ENCODE data around the gene RNF113B. TPM values are rescaled to one million over a fixed set of nuclear protein-coding genes. Genes with fewer than 3 reads are reported as not detected.

RNF113B gene
- not detected for total RNA-seq
- 0 reads per million in 2 donors for total RNA-seq

DNA sequence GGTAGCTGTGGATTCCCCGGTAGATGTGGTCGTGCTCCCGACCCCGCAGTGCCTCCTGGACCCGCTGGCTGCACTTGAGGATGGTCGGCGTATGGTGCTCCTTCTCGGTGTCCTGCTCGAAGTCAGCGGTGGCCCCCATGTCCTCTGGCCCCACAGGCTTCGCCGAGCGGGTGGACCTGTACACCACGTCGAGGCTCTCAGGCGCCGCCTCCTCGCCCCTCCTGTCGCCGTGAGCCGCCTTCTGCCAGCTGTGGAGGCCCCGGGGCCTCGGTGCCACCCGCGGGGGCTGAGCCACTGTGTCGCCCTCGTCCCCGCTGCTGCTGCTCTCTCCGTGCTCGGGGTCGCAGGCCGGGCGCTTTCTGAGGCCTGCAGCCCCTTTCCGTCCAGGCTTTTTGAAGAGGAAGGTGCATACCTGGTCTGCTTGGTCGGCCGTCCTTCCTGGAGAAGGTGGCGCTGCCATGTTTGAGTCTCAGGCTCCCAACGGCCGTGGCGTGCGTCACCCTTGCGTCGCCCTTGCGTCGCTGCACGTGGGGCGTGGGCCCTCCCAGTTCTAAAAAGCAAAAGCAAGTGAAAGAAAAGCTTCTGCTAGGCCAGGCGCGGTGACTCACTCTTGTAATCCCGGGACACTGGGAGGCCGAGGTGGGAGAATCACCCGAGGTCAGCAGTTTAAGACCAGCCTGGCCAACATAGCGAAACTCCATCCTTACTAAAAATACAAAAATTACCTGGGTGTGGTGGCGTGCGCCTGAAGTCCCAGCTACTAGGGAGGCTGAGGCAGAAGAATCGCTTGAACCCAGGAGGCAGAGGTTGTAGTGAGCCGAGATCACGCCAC lies at the start of gene RNF113B:
Gene RNF113B (minus strand): TSS at position 493 of the 832 bp plus-strand sequence. CDS start 33 bp downstream, at position 460.
- no peak within 1 kb of the TSS for H3K4me3 Mint-ChIP-seq
- DNase-seq = no peak
- no peaks in the 10 kb centered on the region for H3K9me3 ChIP-seq (ENCODE audit: control insufficient read depth, low read length, poor library complexity, severe bottlenecking)
- H3K4me1 Mint-ChIP-seq = no peaks in the 10 kb centered on the region
- no peaks in the 10 kb centered on the region for H3K36me3 Mint-ChIP-seq (ENCODE audit: low read depth)
- no peak for ATAC-seq
- no peak within 1 kb of the TSS for H3K27ac Mint-ChIP-seq
- peaks cover 24% of the 10 kb centered on the region for H3K27me3 Mint-ChIP-seq

DNA sequence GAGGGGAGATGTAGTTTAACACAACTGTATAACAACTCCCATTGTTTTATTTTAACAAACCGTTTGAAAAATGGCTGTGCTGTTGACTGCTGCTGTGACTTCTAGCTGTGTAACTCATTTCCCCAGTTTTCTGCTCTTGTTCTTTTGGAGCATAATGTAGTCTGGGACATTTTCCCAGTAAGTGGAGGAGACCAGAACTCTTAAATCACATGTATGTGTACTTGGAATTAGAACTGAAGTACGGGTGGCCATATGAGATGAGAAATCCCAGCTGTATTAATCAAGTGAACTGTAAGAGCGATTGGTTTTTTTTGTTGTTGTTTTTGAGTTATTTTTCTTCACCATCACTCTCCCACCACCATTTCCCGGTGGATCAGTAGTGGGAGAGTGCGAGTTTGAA lies 49.4 kb upstream of the RNF113B start:
- ATAC-seq (no peak), DNase-seq (no peak)
- Mint-ChIP-seq H3K27me3 (peaks cover 34% of the 10 kb centered on the region), H3K36me3 (ENCODE audit: low read depth) (no peaks in the 10 kb centered on the region), H3K27ac (no peak overlapping the region), H3K4me3 (no peak overlapping the region), H3K4me1 (no peaks in the 10 kb centered on the region)
- H3K9me3 ChIP-seq (ENCODE audit: control insufficient read depth, low read length, poor library complexity, severe bottlenecking) = no peaks in the 10 kb centered on the region

DNA sequence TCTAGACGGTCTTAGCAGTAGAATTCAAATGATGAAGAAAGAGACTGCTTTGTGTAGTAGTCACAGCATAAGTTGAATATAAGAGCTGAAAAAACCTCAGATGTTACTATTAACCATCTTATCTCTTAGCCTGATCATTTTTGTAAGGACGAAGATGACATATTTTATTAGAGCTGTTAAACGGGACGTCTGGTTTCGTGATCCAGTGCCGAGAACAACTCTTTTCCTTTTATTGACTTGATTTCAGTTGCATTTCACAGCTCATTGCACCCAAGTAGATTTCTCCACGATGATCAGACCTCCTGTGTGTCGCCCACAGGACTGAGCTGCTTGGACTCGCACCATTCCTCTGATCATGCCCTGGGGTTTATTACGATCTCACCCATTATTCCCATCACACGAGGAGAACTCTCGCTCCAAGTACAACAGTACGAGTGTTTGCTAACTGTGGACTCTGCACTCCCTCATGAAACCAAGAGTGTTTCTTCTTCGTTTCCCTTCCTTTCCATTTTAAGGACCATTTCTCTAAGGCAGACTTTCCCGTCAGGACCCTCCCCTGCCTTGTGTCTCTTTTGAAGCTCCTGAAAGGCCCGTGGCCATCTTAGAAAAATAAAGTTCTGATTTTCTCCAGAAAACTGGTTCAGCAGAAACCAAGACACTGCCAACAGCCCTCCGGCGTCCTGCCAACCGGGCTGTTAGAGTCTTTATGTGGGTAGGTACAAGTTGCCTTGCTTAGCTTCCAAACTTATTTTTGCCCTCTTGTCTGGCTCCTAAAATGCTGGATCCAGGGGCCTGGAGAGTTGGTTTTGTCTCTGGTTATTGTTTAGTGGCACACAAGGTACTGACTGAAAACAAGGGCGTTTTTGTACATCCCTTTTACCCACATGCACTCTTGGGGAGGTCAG lies 48.2 kb upstream of the RNF113B start:
- H3K36me3 Mint-ChIP-seq (ENCODE audit: low read depth) = no peaks in the 10 kb centered on the region
- ATAC-seq (no peak), DNase-seq (no peak)
- H3K27me3 Mint-ChIP-seq = peaks cover 39% of the 10 kb centered on the region
- no peaks in the 10 kb centered on the region for H3K4me1 Mint-ChIP-seq
- H3K4me3 Mint-ChIP-seq = no peak overlapping the region
- H3K27ac Mint-ChIP-seq = no peak overlapping the region
- no peaks in the 10 kb centered on the region for H3K9me3 ChIP-seq (ENCODE audit: control insufficient read depth, low read length, poor library complexity, severe bottlenecking)

DNA sequence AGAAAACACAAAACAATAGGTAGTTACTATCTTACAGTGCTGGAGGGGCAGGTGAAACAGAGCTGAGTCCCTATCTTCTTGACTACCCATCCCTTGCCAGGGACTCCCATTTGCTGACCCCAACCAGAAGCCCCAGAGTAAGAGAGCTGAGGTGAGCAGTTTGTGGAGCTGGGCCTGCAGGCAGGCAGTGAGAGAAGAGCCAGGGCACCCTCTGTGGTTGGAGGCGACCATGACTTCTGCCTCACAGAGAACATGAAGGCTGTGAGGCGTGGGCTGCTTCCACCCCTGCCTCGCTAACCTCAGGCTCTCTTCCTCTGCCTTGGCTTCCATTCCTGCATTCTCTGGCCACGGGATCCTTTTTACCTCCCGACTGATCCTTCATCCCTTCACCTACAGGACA lies 47.5 kb upstream of the RNF113B start:
- peaks cover 39% of the 10 kb centered on the region for H3K27me3 Mint-ChIP-seq
- no peak overlapping the region for H3K27ac Mint-ChIP-seq
- DNase-seq = no peak
- H3K4me3 Mint-ChIP-seq = no peak overlapping the region
- H3K4me1 Mint-ChIP-seq = no peaks in the 10 kb centered on the region
- no peak for ATAC-seq
- no peaks in the 10 kb centered on the region for H3K9me3 ChIP-seq (ENCODE audit: control insufficient read depth, low read length, poor library complexity, severe bottlenecking)
- no peaks in the 10 kb centered on the region for H3K36me3 Mint-ChIP-seq (ENCODE audit: low read depth)

DNA sequence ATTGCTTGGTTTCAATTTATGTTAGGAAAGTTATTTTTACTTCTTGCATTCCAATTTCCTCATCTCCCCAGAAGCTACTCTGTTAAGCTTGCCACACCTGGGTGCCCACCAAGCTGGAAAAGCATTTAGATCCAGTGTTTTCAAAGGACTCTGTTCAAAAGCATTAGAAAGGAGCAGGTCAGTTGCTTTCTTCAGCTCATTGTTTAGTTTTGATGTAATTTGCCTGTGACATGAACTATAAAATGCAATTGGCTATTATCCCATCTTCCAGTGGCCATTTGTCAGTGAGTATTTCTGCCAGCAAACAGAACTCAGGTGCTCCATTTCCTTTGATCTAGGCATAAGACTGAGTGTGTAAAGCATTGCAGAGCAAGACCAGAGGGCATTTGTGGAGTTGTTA lies 46.7 kb upstream of the RNF113B start:
- Mint-ChIP-seq H3K27ac (no peak overlapping the region), H3K27me3 (peaks cover 39% of the 10 kb centered on the region), H3K36me3 (ENCODE audit: low read depth) (no peaks in the 10 kb centered on the region), H3K4me1 (no peaks in the 10 kb centered on the region), H3K4me3 (no peak overlapping the region)
- no peak for ATAC-seq
- DNase-seq = no peak
- no peaks in the 10 kb centered on the region for H3K9me3 ChIP-seq (ENCODE audit: control insufficient read depth, low read length, poor library complexity, severe bottlenecking)

DNA sequence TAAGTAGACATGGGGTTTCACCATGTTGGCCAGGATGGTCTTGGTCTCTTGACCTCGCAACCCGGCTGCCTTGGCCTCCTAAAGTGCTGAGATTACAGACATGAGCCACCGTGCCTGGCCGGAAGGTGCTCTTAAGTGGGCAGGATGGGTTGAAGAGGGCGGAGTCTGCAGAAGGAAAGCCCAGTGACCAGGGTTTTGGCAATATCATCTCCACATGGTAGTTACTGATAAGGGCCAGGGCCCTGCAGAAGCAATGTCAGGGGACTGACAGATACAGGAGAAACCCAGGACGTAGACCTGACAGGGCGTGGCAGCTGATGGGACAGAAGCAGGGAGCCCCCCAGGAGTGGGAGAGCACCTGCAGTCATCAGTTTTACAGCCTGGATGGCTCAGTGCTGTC lies 45.7 kb upstream of the RNF113B start:
- Mint-ChIP-seq H3K4me3 (no peak overlapping the region), H3K27me3 (peaks cover 47% of the 10 kb centered on the region)

DNA sequence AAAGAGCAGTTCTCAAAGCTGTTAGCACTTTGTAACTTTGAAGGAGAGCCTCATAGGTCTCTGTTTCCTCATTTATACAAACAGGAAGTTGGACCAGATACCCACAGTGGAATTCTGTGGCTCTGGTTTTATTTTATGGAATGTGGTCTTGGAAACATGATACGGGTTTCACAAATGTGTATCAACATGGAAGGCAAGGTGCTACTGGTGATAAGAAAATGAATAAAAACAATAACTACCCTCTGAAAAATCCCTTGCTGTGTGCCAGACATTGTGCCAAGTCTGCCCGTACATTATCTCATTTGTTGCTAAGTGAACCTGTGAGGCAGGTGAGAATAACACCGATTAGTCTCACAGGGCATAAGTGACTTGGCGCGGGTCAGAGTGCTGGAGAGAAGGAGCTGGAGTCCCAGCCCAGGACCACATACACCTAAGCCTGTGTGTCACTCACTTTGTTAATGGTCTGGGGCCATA lies 45.0 kb upstream of the RNF113B start:
- DNase-seq (no peak), ATAC-seq (no peak)
- Mint-ChIP-seq H3K27ac (no peak overlapping the region), H3K27me3 (peaks cover 42% of the 10 kb centered on the region), H3K4me3 (no peak overlapping the region), H3K4me1 (no peaks in the 10 kb centered on the region), H3K36me3 (ENCODE audit: low read depth) (no peaks in the 10 kb centered on the region)
- no peaks in the 10 kb centered on the region for H3K9me3 ChIP-seq (ENCODE audit: control insufficient read depth, low read length, poor library complexity, severe bottlenecking)

More for the DNA sequence above, 45.7 kb upstream of the RNF113B start:
- no peak for ATAC-seq
- H3K27ac Mint-ChIP-seq = no peak overlapping the region
- no peak for DNase-seq
- H3K4me1 Mint-ChIP-seq = no peaks in the 10 kb centered on the region
- no peaks in the 10 kb centered on the region for H3K36me3 Mint-ChIP-seq (ENCODE audit: low read depth)
- H3K9me3 ChIP-seq (ENCODE audit: control insufficient read depth, low read length, poor library complexity, severe bottlenecking) = no peaks in the 10 kb centered on the region

DNA sequence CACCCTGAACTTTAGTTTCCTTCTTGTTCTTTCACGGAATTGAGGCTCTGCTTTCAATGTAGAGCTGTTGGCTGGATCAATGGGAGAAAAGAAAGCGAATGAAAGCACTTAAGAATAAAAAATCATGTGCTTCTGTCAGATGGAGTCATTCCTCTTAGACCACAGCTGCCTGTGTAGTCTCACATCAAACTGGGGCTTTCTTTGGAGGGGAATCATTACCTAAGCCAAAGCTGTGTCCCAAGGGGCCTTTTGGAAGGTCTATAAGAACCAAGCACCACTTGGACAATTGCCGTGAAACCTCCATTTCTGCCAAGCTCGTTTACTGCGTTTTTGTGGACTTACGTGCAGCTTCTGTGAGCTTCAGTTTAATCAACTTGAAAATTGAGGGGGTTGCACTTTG lies 44.2 kb upstream of the RNF113B start:
- H3K9me3 ChIP-seq (ENCODE audit: control insufficient read depth, low read length, poor library complexity, severe bottlenecking) = no peaks in the 10 kb centered on the region
- H3K4me3 Mint-ChIP-seq = no peak overlapping the region
- ATAC-seq (no peak), DNase-seq (no peak)
- no peaks in the 10 kb centered on the region for H3K36me3 Mint-ChIP-seq (ENCODE audit: low read depth)
- H3K27me3 Mint-ChIP-seq = peaks cover 43% of the 10 kb centered on the region
- H3K27ac Mint-ChIP-seq = no peak overlapping the region
- no peaks in the 10 kb centered on the region for H3K4me1 Mint-ChIP-seq

DNA sequence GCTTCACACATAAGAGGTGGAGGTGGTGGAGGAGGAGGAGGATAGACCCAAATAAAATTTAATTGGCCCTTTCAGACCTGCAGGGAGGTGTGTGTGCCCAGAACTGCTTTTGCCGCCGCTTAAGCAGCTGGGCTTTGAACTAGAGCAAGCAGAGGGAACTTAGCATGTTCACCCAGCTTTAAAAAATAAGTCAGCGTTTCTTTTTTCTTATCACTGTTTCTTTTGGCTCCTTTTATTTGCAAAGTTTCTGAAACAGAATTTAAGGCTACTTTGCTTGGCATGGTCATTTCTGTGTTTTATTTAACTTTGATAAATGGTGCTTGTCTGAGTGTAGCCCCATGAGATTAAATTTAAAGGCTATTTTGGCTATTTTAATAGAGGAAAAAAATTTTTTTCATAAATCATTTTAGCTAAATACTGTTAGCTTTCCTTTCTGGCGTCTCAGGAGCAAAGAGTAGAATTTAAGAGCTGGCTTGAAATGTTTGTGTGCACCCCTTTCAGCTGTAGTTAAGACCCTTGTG lies 43.3 kb upstream of the RNF113B start:
- DNase-seq (no peak), ATAC-seq (no peak)
- H3K9me3 ChIP-seq (ENCODE audit: control insufficient read depth, low read length, poor library complexity, severe bottlenecking) = no peaks in the 10 kb centered on the region
- Mint-ChIP-seq H3K27me3 (peaks cover 45% of the 10 kb centered on the region), H3K4me1 (no peaks in the 10 kb centered on the region), H3K4me3 (no peak overlapping the region), H3K36me3 (ENCODE audit: low read depth) (no peaks in the 10 kb centered on the region), H3K27ac (no peak overlapping the region)

DNA sequence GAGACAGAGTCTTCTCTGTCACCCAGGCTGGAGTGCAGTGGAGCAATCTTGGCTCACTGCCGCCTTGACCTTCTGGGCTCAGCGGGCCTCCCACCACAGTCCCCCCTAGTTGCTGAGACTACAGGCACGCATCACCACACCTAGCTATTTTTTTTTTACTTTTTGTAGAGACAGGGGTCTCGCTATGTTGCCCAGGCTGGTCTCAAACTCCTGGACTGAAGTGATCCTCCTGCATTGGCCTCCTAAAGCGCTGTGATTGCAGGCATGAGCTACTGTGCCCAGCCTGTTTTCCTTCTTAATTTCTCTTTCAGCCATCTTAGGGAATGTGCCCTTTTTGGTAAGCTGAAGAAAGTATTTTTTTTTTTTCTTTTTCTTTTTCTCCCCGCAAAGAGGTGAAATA lies 42.6 kb upstream of the RNF113B start:
- DNase-seq = no peak
- no peaks in the 10 kb centered on the region for H3K4me1 Mint-ChIP-seq
- no peak for ATAC-seq
- no peak overlapping the region for H3K4me3 Mint-ChIP-seq
- H3K36me3 Mint-ChIP-seq (ENCODE audit: low read depth) = no peaks in the 10 kb centered on the region
- H3K27ac Mint-ChIP-seq = no peak overlapping the region
- peaks cover 39% of the 10 kb centered on the region for H3K27me3 Mint-ChIP-seq
- H3K9me3 ChIP-seq (ENCODE audit: control insufficient read depth, low read length, poor library complexity, severe bottlenecking) = no peaks in the 10 kb centered on the region

DNA sequence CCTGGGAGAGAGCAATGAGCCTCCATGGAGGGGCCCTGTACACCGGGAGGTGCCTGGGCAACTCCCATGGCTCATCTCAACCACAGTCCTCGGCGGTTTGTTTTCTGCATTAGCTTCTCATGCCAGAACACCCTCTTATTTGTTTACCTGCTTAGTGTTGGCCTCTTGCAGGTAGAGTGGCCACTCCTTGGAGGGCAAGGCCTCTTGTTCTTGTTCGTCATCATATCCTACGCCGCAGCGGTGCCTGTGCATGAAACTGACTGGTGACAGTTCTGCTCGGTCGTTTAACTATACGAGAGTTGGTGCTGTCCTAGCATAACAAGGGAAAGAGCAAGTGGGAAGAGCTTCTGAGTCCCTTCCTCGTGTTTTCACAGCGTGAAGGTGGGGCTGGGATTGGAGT lies 40.5 kb upstream of the RNF113B start:
- no peak for ATAC-seq
- no peaks in the 10 kb centered on the region for H3K4me1 Mint-ChIP-seq
- peaks cover 37% of the 10 kb centered on the region for H3K27me3 Mint-ChIP-seq
- no peak overlapping the region for H3K4me3 Mint-ChIP-seq
- DNase-seq = no peak
- H3K27ac Mint-ChIP-seq = no peak overlapping the region
- no peaks in the 10 kb centered on the region for H3K9me3 ChIP-seq (ENCODE audit: control insufficient read depth, low read length, poor library complexity, severe bottlenecking)
- no peaks in the 10 kb centered on the region for H3K36me3 Mint-ChIP-seq (ENCODE audit: low read depth)

DNA sequence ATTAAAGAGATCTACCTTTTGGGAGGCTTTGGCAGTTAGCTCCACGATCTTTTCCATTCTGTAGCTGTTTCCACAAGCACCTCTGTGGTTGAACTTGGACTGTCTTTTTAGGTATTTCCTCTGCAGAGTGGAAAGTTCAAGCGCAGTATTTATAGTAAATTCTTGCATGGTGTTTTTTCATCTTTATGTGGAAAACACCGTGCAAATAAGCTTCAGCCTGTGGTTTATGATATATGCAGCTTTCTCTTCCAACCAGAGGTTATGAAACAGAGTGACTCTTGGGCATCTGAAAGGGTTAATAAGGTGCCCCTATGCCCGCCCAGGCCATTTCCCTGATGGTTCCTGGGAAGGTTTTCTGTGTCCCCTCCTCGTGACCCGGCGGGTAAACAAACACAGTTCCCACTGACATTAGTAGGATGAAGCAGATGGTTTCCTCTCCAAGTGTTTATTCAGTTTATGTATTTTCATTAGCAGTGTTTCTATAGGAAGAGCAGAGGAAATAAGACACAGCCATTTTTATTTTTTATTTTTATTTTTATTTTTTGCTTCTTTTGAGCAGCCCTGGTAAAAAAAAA lies 39.7 kb upstream of the RNF113B start:
- Mint-ChIP-seq H3K36me3 (ENCODE audit: low read depth) (no peaks in the 10 kb centered on the region), H3K27ac (no peak overlapping the region), H3K4me1 (no peaks in the 10 kb centered on the region), H3K4me3 (no peak overlapping the region), H3K27me3 (peaks cover 34% of the 10 kb centered on the region)
- ATAC-seq (no peak), DNase-seq (no peak)
- no peaks in the 10 kb centered on the region for H3K9me3 ChIP-seq (ENCODE audit: control insufficient read depth, low read length, poor library complexity, severe bottlenecking)

DNA sequence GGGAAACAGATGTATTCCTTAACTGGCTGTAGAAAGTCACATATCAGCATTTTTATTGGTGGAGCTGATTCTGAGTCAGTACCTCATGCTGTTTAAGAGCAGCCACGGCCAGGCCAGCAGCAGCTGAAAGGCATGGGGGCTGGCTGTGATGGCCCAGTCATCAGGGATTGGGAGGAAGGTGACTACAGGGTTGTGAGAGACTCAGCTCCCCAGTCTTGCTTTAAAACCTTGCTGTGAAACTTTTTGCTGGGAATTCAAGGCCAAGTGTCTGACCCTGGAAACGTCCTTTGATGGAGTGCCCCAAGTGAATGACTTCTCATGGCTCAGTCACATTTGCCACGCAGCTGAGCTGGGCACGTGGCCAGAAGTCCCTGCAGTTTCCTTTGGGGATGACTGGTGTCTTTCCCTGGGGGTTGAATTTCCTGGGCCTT lies 39.1 kb upstream of the RNF113B start:
- no peak for ATAC-seq
- no peaks in the 10 kb centered on the region for H3K36me3 Mint-ChIP-seq (ENCODE audit: low read depth)
- no peak for DNase-seq
- no peak overlapping the region for H3K27ac Mint-ChIP-seq
- no peaks in the 10 kb centered on the region for H3K9me3 ChIP-seq (ENCODE audit: control insufficient read depth, low read length, poor library complexity, severe bottlenecking)
- H3K4me1 Mint-ChIP-seq = no peaks in the 10 kb centered on the region
- H3K4me3 Mint-ChIP-seq = no peak overlapping the region
- peaks cover 27% of the 10 kb centered on the region for H3K27me3 Mint-ChIP-seq
